ENCODE results near the gene UHRF1.

Gene UHRF1

GRCh38 chr19:4988770-4989251 lies 79.5 kb downstream of the UHRF1 start:
- no peak for DNase-seq (ENCODE audit: low spot score)

- no peak for DNase-seq (ENCODE audit: low spot score)
Measured at GRCh38 chr19:4990306-4990705, 81.0 kb downstream of the UHRF1 start.

GRCh38 chr19:4991538-4991937 lies 82.2 kb downstream of the UHRF1 start:
- DNase-seq (ENCODE audit: low spot score): no peak

GRCh38 chr19:4991996-4992698 lies 82.8 kb downstream of the UHRF1 start:
- no peak for DNase-seq (ENCODE audit: low spot score)

GRCh38 chr19:4993683-4994082 lies 84.4 kb downstream of the UHRF1 start:
- no peak for DNase-seq (ENCODE audit: low spot score)

GRCh38 chr19:4996701-4997100 lies 87.4 kb downstream of the UHRF1 start:
- DNase-seq (ENCODE audit: low spot score): no peak

- DNase-seq (ENCODE audit: low spot score): no peak
Measured at GRCh38 chr19:4997297-4997696, 88.0 kb downstream of the UHRF1 start.

- no peak for DNase-seq (ENCODE audit: low spot score)
Measured at GRCh38 chr19:5000120-5000611, 90.9 kb downstream of the UHRF1 start.

- DNase-seq (ENCODE audit: low spot score): peak; percentile 53
Measured at GRCh38 chr19:5001615-5002014, 92.3 kb downstream of the UHRF1 start.

GRCh38 chr19:5002143-5002542 lies 92.8 kb downstream of the UHRF1 start:
- DNase-seq (ENCODE audit: low spot score): no peak

- DNase-seq (ENCODE audit: low spot score): no peak
Measured at GRCh38 chr19:5003781-5004180, 94.5 kb downstream of the UHRF1 start.

GRCh38 chr19:5005096-5005495 lies 95.8 kb downstream of the UHRF1 start:
- DNase-seq (ENCODE audit: low spot score): no peak

- no peak for DNase-seq (ENCODE audit: low spot score)
Measured at GRCh38 chr19:5006201-5006600, 96.9 kb downstream of the UHRF1 start.

GRCh38 chr19:5006821-5007220 lies 97.5 kb downstream of the UHRF1 start:
- DNase-seq (ENCODE audit: low spot score): no peak

Measured in cerebellar cortex (tissue), 1 donor.